Measurements from ENCODE around the gene CRB1.

CRB1 gene

GRCh38 chr1:197268012-197268411, at the start of gene CRB1:
CRB1 (plus strand) TSS chr1:197268252; CDS start chr1:197268413, 161 bp downstream.
- DNase-seq, result no peak

GRCh38 chr1:197218857-197219256, 49.2 kb upstream of the CRB1 start:
- no peak for DNase-seq

- DNase-seq, result no peak
Observed at GRCh38 chr1:197222025-197222685, 45.9 kb upstream of the CRB1 start.

- no peak for DNase-seq
Observed at GRCh38 chr1:197222780-197223179, 45.3 kb upstream of the CRB1 start.

- DNase-seq, result no peak
Observed at GRCh38 chr1:197224160-197224559, 43.9 kb upstream of the CRB1 start.

- DNase-seq, result no peak
Observed at GRCh38 chr1:197225611-197226010, 42.4 kb upstream of the CRB1 start.

- DNase-seq, result no peak
Observed at GRCh38 chr1:197234581-197234980, 33.5 kb upstream of the CRB1 start.

GRCh38 chr1:197235355-197235754, 32.7 kb upstream of the CRB1 start:
- no peak for DNase-seq

- DNase-seq, result no peak
Observed at GRCh38 chr1:197247465-197247864, 20.6 kb upstream of the CRB1 start.

- DNase-seq, result no peak
Observed at GRCh38 chr1:197249324-197249723, 18.7 kb upstream of the CRB1 start.

GRCh38 chr1:197250616-197251015, 17.4 kb upstream of the CRB1 start:
- DNase-seq, result no peak

- no peak for DNase-seq
Observed at GRCh38 chr1:197252973-197253372, 15.1 kb upstream of the CRB1 start.

- DNase-seq, result no peak
Observed at GRCh38 chr1:197254866-197255265, 13.2 kb upstream of the CRB1 start.

- DNase-seq, result no peak
Observed at GRCh38 chr1:197264936-197265567, 3.0 kb upstream of the CRB1 start.

GRCh38 chr1:197269053-197269452, 1.0 kb downstream of the CRB1 start:
- DNase-seq, result no peak

GRCh38 chr1:197272791-197273190, 4.7 kb downstream of the CRB1 start:
- DNase-seq, result peak; percentile 17

- no peak for DNase-seq
Observed at GRCh38 chr1:197277166-197277565, 9.1 kb downstream of the CRB1 start.

GRCh38 chr1:197284325-197284724, 16.3 kb downstream of the CRB1 start:
- DNase-seq, result no peak

- DNase-seq, result peak; percentile 51
Observed at GRCh38 chr1:197284966-197285365, 16.9 kb downstream of the CRB1 start.

GRCh38 chr1:197285526-197286205, 17.6 kb downstream of the CRB1 start:
- no peak for DNase-seq

- no peak for DNase-seq
Observed at GRCh38 chr1:197286634-197287033, 18.6 kb downstream of the CRB1 start.

- no peak for DNase-seq
Observed at GRCh38 chr1:197287863-197288262, 19.8 kb downstream of the CRB1 start.

- no peak for DNase-seq
Observed at GRCh38 chr1:197302775-197303174, 34.7 kb downstream of the CRB1 start.

GRCh38 chr1:197303463-197303862, 35.4 kb downstream of the CRB1 start:
- DNase-seq, result no peak

All from inflammatory macrophage treated with lipopolysaccharide for 4 hours (primary cell).